CD4-positive, alpha-beta T cell treated with Interleukin-2 at 100 ng/mL for 4 hours (primary cell): ENCODE measurements around the gene EFCAB11.

Experiments used
- DNase-seq: peaks from one replicate; pipeline ENCODE4 v3.0.0-alpha.2; 2020; ENCODE audit warnings: low spot score

Gene EFCAB11

DNA sequence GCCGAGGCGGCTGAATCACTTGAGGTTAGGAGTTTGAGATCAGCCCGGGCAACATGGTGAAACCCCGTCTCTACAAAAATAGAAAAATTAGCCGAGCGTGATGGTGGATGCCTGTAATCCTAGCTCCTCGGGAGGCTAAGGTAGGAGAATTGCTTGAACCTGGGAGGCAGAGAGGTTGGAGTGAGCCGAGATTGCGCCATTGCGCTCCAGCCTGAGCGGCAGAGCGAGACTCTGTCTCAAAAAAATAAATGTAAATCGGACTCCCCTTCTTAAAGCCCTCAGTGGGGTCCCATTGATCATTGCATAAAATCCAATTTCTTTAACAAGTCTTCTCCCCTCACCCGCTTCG is 2.1 kb upstream of the EFCAB11 start:
- no peak for DNase-seq

DNA sequence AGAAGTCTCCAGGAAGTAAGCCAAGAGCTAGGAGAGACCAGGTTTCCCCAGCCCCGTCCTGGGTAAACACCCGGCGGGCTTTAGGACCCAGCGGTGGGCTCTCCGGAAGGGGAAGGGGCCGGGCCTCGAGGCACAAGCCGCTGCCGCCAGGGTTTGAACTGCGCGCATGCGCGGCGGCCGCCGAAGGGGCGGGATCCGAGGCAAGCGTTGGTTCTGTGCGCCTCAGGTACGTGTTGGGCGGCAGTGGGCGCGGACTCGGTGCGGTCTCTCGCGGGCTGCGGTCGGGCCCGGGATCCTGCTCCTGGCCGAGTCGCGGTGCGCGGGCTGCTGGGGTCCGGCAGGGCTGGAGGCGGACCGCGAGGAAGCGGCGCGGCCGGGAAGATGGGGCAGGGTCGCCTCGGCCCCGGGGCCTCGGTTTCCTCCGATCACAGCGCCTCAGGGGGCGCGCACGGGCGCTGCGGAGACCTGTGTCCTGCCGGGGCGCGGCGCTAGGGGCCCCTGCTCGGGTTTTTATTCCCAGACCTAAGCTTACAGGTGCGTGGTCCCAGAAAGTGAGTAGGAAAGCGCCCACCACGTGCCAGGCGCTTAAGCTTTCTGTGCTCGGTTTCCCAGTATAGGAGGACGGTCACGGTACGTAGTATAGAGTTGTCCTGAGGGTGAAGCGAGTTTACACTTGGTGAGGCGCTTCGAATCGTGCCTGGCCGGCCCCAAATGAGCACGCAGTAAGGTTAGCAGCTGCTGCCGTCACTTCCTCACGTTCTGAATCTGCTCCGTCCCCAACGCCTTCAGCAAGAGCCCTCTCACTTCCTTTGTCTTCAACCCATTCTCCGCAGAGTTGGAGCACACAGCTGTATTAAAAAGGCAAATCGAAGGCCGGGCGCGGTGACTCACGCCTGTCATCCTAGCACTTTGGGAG is 1.5 kb upstream of the EFCAB11 start, which contains the start of gene TDP1:
TDP1 (plus strand) TSS at position 183 of the 916 bp plus-strand sequence. CDS start 7,188 bp downstream, outside the sequence.
- peak; percentile 97 for DNase-seq

DNA sequence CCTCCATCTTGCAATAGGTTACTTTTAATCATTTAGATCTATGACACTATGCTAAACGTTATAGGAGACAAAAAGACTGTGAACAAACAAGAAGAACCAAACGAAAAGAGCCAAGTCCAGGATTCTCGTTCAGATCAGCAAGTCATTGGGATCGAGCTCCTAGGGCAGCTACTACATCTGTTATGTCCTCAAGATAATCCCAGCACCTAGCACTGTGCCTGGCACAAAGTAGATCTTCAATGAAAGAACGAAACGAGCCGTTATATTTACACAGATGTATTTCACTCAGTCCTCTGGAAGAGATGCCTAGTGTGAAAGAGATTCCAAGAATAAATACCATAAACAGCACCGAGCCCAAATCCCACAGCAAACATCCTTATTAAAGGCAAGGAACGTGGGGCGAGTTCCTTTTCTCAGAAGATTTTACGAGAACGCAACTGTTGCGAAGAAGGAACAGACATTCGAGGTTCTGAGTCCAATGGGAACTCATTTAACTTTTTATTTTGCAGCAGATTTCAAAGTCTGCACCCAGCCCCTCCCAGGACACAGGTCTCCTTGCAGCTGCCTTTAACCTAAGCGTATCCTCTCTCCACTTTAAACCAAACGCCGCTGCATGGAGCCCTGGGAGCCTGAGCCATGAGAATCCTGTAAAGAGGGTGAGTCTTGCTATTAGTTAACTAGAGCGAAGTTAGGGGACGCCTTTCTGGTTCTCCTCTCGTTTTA is 653 bp upstream of the EFCAB11 start:
- DNase-seq: no peak

DNA sequence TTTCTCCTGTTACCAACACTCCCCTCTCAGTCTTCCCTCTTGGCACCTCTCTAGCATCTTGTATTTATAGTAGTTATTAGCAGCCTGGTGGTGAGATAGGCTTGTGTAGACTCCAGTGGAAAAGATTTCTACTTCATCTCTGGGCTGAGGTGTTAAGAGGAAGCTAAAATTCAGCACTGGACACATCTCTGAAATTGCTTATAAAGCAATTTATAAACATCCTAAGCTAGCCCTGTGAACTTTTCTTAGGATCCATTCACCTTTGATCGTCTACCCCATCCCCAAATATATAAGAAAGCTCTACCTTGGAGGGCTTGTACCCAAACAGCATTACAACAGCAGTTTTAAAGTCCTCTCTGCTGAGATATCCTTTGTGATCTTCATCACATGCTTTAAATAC is 928 bp downstream of the EFCAB11 start:
- no peak for DNase-seq

DNA sequence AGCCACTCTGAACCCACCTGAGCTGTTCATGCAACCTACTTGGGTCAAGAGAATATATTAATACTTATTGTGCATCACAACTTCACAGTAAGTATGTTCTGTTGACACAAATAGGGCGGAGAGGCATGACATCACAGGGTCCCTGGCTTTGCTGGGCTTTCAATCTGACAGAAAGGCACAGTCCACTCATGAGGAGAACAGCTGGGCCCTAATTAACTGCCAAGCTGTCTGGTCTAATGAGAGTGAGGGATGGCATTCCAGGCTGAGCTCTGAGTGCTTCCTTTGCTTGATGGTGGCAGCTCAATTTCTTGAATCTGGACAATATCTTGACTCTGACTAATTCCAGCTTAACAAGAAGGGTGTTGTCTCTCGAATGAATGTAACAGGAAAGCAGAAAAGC is 2.0 kb downstream of the EFCAB11 start:
- DNase-seq: no peak

- DNase-seq: no peak
Measured at GRCh38 chr14:89947344-89947743, 7.2 kb downstream of the EFCAB11 start.

GRCh38 chr14:89941830-89942377 is 12.6 kb downstream of the EFCAB11 start:
- no peak for DNase-seq

GRCh38 chr14:89936654-89937185 is 17.8 kb downstream of the EFCAB11 start:
- DNase-seq: no peak

DNA sequence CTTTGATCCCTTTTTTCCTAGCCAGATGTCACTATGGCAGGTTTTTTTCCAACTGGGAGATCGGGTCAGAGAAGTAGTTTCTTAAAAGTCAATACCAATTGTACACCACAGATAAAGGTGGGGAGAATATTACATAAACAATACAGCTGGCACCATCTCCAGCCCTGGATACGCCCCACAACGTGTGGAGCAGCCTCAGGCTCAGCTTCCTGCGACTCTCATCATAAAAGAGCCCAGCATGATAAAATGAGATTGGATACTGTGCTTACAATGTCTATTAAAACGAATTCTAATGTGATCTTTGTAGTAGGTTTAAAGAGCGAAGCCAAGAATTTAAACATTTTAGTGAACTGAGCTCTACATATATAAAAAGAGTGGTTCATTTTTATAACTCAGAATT is 21.5 kb downstream of the EFCAB11 start:
- no peak for DNase-seq

- no peak for DNase-seq
Measured at GRCh38 chr14:89927186-89927865, 27.2 kb downstream of the EFCAB11 start.

DNA sequence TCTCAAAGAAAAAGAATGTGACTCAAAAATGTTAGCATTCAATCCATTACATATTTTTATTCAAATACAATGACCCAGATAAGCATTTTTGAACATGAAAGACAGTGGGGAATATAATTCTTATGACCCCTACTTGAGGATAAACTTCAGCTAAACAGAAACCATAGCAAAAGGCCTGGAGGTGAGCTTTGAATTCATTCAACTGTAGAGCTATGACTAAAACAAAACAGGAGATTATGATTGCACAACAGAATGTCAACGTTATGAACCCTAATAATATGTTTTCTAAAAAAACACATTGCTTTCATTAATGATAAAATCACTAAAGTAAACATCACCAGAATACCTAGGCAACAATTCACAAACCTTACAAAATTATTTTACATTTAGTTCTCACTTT is 27.8 kb downstream of the EFCAB11 start:
- no peak for DNase-seq

- DNase-seq: no peak
Measured at GRCh38 chr14:89924268-89924667, 30.3 kb downstream of the EFCAB11 start.

GRCh38 chr14:89922031-89922907 is 32.3 kb downstream of the EFCAB11 start:
- DNase-seq: no peak

- DNase-seq: no peak
Measured at GRCh38 chr14:89921346-89921745, 33.2 kb downstream of the EFCAB11 start.

DNA sequence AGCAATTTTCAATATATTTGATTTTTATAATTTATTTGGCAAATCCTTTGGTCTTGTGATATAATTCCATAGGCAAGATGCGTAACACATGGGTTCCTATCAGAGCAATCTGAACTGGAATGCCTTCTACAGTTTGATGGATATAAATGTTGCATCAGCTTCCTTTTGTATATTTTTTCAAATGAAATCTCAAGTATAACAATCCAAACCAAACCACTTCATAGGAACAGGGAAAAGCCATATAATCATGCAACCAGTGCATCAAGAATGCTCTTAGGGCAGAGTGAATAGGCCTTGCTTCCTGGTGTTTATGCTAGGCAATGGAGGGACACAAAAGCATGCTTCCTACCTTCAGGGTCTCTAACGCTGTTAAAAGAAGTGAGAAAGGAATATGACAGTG is 34.5 kb downstream of the EFCAB11 start:
- no peak for DNase-seq

GRCh38 chr14:89918721-89919120 is 35.8 kb downstream of the EFCAB11 start:
- no peak for DNase-seq

- peak; percentile 72 for DNase-seq
Measured at GRCh38 chr14:89915114-89915878, 39.2 kb downstream of the EFCAB11 start.

DNA sequence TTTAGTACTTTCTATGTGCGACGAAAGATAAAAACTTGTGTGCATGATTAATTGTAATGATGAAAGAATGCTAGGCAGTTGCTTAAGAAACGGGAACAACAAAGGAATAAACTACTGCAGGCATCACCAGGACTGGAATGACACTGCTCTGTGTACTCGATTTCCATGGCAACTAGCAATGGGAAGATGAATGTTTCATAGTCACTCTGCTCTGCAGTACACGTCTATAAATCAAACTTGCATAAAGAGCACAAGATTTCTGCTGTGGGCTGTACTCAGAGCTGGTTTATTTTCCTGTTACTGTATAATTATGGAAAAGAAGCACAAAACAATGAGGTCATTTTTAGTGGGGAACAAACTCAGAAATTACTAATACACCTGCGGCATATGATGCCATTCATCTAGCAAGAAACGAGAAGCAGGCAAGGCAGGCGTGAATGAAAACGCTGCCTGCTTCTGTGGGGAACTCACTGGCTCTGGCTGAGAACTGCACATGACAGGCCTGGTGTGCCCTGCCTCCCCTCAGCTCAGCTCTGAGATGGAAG is 41.8 kb downstream of the EFCAB11 start:
- DNase-seq: no peak

DNA sequence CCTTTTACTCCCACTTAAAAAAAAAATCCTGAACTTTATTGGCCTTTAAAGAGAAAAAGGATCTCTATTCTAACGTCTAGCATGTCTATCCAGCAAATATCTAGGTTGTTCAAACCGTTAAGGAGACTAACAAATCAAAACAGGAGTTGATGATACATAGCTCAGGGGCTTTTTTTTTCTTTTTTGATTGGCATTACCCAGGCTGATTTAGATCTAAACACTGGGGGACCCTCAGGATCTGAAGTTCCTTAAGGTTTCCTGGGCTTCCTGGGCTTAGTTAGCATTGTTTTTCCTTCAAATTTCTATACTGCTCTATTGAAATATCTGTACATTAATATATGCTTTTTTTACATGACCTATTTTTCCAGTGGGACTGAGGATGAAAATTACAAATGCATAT is 42.3 kb downstream of the EFCAB11 start:
- DNase-seq: no peak
